HL-60 (cell line): ENCODE data around the gene ACOXL.

Source experiments
- DNase-seq, 2 experiments: peaks; one replicate each; pipeline ENCODE4 v3.0.0-alpha.2; 2010 to 2020; ENCODE audit warnings: low read depth in 1 of 2, low spot score in 1 of 2
- H3K27ac ChIP-seq: fragments of 250-450 bp; sonication (Bioruptor Pico); replicated peaks from 2 replicates; pipeline ENCODE4 v1.5.1; 2020; ENCODE audit warnings: mild to moderate bottlenecking, moderate library complexity
- H3K27me3 ChIP-seq: fragments of 250-450 bp; sonication (Bioruptor Pico); 2 replicates; pipeline ENCODE4 v1.5.1; 2021; ENCODE audit warnings: mild to moderate bottlenecking, moderate library complexity; ENCODE audit not compliant: insufficient read depth, poor library complexity, severe bottlenecking
- H3K4me3 ChIP-seq: replicated peaks from 2 replicates; pipeline ENCODE4 v1.5.1; 2011; ENCODE audit warnings: mild to moderate bottlenecking, control low read depth, low read length; ENCODE audit not compliant: insufficient read depth
- CTCF ChIP-seq: IDR thresholded peaks from one replicate; pipeline ENCODE4 v1.5.1; 2011; ENCODE audit warnings: low read length, control low read depth, inconsistent platforms; ENCODE audit not compliant: insufficient read depth
- GABPA ChIP-seq: IDR thresholded peaks from 2 replicates; pipeline ENCODE4 v1.6.1; 2012; ENCODE audit warnings: low read depth
- POLR2AphosphoS5 ChIP-seq: IDR thresholded peaks from 2 replicates; pipeline ENCODE4 v1.6.1; 2012; ENCODE audit warnings: low read depth
- REST ChIP-seq: IDR thresholded peaks from 2 replicates; pipeline ENCODE4 v1.6.1; 2012; ENCODE audit warnings: low read depth; ENCODE audit not compliant: insufficient replicate concordance
- SPI1 ChIP-seq: IDR thresholded peaks from 2 replicates; pipeline ENCODE4 v1.6.1; 2012; ENCODE audit warnings: low read depth, mild to moderate bottlenecking, borderline replicate concordance

The ACOXL gene

GRCh38 chr2:111048856-111049768 is 316.7 kb downstream of the ACOXL start:
- H3K27me3 ChIP-seq = no peaks in the 10 kb centered on the region
- H3K4me3 ChIP-seq = no peak overlapping the region
- no peak overlapping the region for H3K27ac ChIP-seq
- no peak for TF ChIP-seq CTCF
- no peak for TF ChIP-seq REST
- no peak for TF ChIP-seq GABPA
- TF ChIP-seq POLR2AphosphoS5 = no peak
- no peak for TF ChIP-seq SPI1
- no peak for DNase-seq

- Histone ChIP-seq H3K27me3 (no peaks in the 10 kb centered on the region), H3K27ac (no peak overlapping the region), H3K4me3 (no peak overlapping the region)
- TF ChIP-seq SPI1 (no peak), GABPA (no peak), POLR2AphosphoS5 (no peak), CTCF (no peak), REST (no peak)
- DNase-seq = no peak
Observed at GRCh38 chr2:111049792-111050640, 317.6 kb downstream of the ACOXL start.

- no peak overlapping the region for H3K4me3 ChIP-seq
- no peak overlapping the region for H3K27ac ChIP-seq
- TF ChIP-seq CTCF (no peak), POLR2AphosphoS5 (no peak), REST (no peak), SPI1 (no peak), GABPA (no peak)
- no peak for DNase-seq
- H3K27me3 ChIP-seq = no peaks in the 10 kb centered on the region
Observed at GRCh38 chr2:111050701-111051376, 318.5 kb downstream of the ACOXL start.
